Suprapubic skin (tissue), 3 donors: ENCODE results near the gene ATP11A.

Source experiments
- POLR2A ChIP-seq, 2 donors: fragments of 450-650 bp; IDR thresholded peaks; one replicate each; pipeline ENCODE4 v1.6.1; 2017; ENCODE audit warnings: antibody characterized with exemption in 2 of 2, mild to moderate bottlenecking in 2 of 2, moderate library complexity in 2 of 2
- TF ChIP-seq, protein P1 (sequence below), 2 donors: fragments of 200-600 bp in 1 of 2; fragments of 450-650 bp in 1 of 2; sonication (generic) in 1 of 2; IDR thresholded peaks; one replicate each; pipeline ENCODE4 v1.5.1; 2016 to 2019; ENCODE audit warnings: antibody characterized with exemption in 2 of 2, mild to moderate bottlenecking in 1 of 2, moderate library complexity in 1 of 2

DNA sequence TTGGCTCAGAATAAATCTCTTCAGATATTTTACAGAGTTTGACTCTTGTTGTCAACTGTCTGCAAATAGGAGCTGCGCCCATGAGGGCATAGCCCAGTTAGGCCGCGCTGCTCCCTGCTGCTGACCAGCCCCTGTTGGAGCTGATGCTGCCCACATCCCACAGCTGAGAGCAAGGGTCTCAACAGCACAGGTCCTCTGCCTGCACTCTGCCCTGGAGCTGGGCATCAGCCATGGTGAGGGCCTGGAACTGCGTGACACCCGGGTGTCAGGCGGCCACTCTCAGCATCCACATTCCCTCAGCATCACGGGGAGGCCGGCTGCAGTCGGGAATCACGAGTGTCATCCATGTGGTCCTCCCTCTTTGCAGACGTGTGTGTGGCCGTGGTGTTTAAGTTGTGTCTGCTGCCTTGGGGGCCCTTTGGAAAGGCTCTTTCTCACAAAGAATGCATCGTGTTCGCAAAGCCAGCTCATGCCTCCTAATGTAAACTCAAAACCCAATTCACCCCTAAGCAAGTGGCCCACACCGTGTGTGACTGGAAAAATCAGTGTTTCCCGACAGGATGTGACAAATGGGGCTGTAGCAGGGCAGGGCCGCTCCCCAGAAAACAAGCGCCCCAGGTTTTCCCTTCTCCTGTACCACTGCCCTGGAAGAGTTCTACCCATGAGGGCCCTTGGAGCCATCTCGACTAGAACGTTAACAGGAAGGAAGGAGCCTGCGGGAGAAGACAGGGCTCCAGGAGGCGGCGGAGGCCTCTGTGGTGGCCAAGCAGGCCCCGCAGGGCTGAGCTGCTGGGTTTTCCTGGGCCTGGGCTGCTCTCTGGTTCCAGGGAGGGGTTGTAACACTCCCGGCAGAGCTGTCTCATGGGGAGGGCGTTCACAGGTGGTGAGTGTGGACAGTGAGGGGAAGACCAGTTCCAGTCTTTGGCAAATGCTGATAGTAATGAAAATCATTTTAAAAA is 20.3 kb downstream of the ATP11A start:
- no peak for TF ChIP-seq POLR2A (IDR thresholded peaks at IDR 0.05)
- TF ChIP-seq, protein P1, sequence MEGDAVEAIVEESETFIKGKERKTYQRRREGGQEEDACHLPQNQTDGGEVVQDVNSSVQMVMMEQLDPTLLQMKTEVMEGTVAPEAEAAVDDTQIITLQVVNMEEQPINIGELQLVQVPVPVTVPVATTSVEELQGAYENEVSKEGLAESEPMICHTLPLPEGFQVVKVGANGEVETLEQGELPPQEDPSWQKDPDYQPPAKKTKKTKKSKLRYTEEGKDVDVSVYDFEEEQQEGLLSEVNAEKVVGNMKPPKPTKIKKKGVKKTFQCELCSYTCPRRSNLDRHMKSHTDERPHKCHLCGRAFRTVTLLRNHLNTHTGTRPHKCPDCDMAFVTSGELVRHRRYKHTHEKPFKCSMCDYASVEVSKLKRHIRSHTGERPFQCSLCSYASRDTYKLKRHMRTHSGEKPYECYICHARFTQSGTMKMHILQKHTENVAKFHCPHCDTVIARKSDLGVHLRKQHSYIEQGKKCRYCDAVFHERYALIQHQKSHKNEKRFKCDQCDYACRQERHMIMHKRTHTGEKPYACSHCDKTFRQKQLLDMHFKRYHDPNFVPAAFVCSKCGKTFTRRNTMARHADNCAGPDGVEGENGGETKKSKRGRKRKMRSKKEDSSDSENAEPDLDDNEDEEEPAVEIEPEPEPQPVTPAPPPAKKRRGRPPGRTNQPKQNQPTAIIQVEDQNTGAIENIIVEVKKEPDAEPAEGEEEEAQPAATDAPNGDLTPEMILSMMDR (IDR thresholded peaks at IDR 0.05), result no peak
